Measurements from ENCODE around the gene CDK17.

The CDK17 gene

GRCh38 chr12:96258104-96258961, 141.9 kb downstream of the CDK17 start:
- peak in 1 of 2 donors; percentile 25 for DNase-seq

GRCh38 chr12:96257550-96258103, 142.6 kb downstream of the CDK17 start:
- DNase-seq = no peak

- DNase-seq = no peak
These were observed 143.4 kb downstream of the CDK17 start for GRCh38 chr12:96256672-96257361.

- DNase-seq = no peak
These were observed 145.2 kb downstream of the CDK17 start for GRCh38 chr12:96255077-96255476.

GRCh38 chr12:96250119-96250685, 150.0 kb downstream of the CDK17 start:
- DNase-seq = no peak

GRCh38 chr12:96249196-96250118, 150.8 kb downstream of the CDK17 start:
- DNase-seq = no peak

- DNase-seq = no peak
These were observed 151.9 kb downstream of the CDK17 start for GRCh38 chr12:96248136-96248931.

GRCh38 chr12:96247563-96247962, 152.7 kb downstream of the CDK17 start:
- no peak for DNase-seq

- no peak for DNase-seq
These were observed 153.2 kb downstream of the CDK17 start for GRCh38 chr12:96246926-96247505.

GRCh38 chr12:96244826-96245225, 155.4 kb downstream of the CDK17 start:
- no peak for DNase-seq

- DNase-seq = peak; percentile 15 to 38
These were observed 157.6 kb downstream of the CDK17 start for GRCh38 chr12:96242597-96242996.

GRCh38 chr12:96241846-96242256, 158.4 kb downstream of the CDK17 start:
- peak; percentile 89 to 92 for DNase-seq

- DNase-seq = peak in 1 of 2 donors; percentile 36
These were observed 158.8 kb downstream of the CDK17 start for GRCh38 chr12:96241431-96241830.

- DNase-seq = no peak
These were observed 159.6 kb downstream of the CDK17 start for GRCh38 chr12:96240656-96241055.

- DNase-seq = no peak
These were observed 160.3 kb downstream of the CDK17 start for GRCh38 chr12:96239711-96240635.

GRCh38 chr12:96238336-96239047, 161.7 kb downstream of the CDK17 start:
- DNase-seq = no peak

- DNase-seq = peak; percentile 62 to 70
These were observed 162.7 kb downstream of the CDK17 start for GRCh38 chr12:96237465-96238077.

- DNase-seq = no peak
These were observed 163.2 kb downstream of the CDK17 start for GRCh38 chr12:96237035-96237434.
